Measurements from ENCODE around the gene BACH2. TPM values are rescaled to one million over a fixed set of nuclear protein-coding genes. Genes with fewer than 3 reads are reported as not detected.

BACH2 gene
- total and polyA plus RNA-seq, 2 of the 8 experiments (the other 6 are each of a cell fraction or from before 2014, with no cell fraction given) = 1.9 to 5.9 TPM

DNA sequence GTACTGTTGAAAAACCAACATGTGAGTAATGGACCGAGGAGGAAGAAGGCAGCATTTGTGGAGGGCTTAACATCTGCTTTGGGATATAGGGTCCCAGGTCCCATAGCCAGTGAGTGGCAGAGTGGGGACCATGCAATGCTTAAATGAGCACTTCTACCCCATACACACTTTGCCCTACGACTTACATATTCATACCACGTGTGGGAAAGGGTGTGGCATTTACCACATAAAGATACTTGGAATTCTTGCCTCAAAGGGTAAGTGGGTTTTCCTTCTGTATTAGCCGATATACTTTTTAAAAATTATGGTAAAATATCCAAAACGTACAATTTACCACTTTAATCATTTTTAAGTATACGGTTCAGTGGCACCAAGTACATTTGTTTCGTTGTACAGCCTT lies 199.3 kb downstream of the BACH2 start:
- 84% methylated on average over 7 of the region's 7 CpGs; no CpG with 5 or more reads in 1 of the 2 experiments for WGBS, 2 experiments (ENCODE audit: extremely low coverage in 1 of 2, insufficient coverage in 1 of 2, insufficient read length in 1 of 2, insufficient replicate concordance in 2 of 2, low coverage in 1 of 2, low lambda C conversion rate in 2 of 2, missing lambda C conversion rate in 1 of 2)
- Histone ChIP-seq H2BK5ac (ENCODE audit: low read depth, low read length) (no peak overlapping the region), H4K5ac (ENCODE audit: insufficient read length, low read depth, low read length) (no peak overlapping the region), H3K18ac (ENCODE audit: extremely low read depth, low read length) (no peak overlapping the region), H2AK5ac (ENCODE audit: low read depth, low read length) (no peak overlapping the region), H3K9ac (replicated peaks in 1 of 4; ENCODE audit: extremely low read depth in 1 of 4, low read depth in 3 of 4, low read length in 3 of 4) (no peak overlapping the region), H3K36me3 (ENCODE audit: control insufficient read depth in 2 of 4, insufficient read depth in 4 of 4, low read length in 3 of 4) (no peaks in the 10 kb centered on the region), H3K4me2 (ENCODE audit: insufficient read depth in 1 of 2, low read depth in 2 of 2, low read length in 2 of 2) (no peak overlapping the region), H4K20me1 (replicated peaks in 1 of 2; ENCODE audit: control insufficient read depth in 1 of 2, insufficient read depth in 2 of 2, low read length in 2 of 2) (no peaks in the 10 kb centered on the region), H3K9me3 (ENCODE audit: insufficient read depth in 2 of 2, low read depth in 1 of 2, low read length in 1 of 2) (no peaks in the 10 kb centered on the region), H3K14ac (ENCODE audit: insufficient read length) (no peak overlapping the region), H3K4me3 (ENCODE audit: extremely low read depth in 1 of 4, insufficient read depth in 2 of 4, low read depth in 3 of 4, low read length in 4 of 4) (no peak overlapping the region), H4K8ac (ENCODE audit: extremely low read depth, insufficient read depth, low read length) (no peak overlapping the region), H3K79me2 (ENCODE audit: control insufficient read depth in 1 of 2, insufficient read depth in 2 of 2, low read length in 2 of 2) (no peaks in the 10 kb centered on the region), H3K23me2 (ENCODE audit: low read depth, low read length) (peaks cover 2% of the 10 kb centered on the region; the same call in 1 of the 2 replicates), H3K27me3 (replicated peaks in 1 of 4; ENCODE audit: control insufficient read depth in 3 of 4, extremely low read depth in 1 of 4, insufficient read depth in 3 of 4, low read length in 3 of 4) (no peaks in the 10 kb centered on the region), H2BK12ac (ENCODE audit: low read depth, low read length) (no peak overlapping the region), H3K4ac (replicated peaks; ENCODE audit: insufficient read length, low read depth, low read length) (no peak overlapping the region), H2BK120ac (replicated peaks; ENCODE audit: low read depth, low read length) (no peak overlapping the region), H4K91ac (replicated peaks; ENCODE audit: insufficient read length, low read length) (no peak overlapping the region), H3K56ac (replicated peaks; ENCODE audit: insufficient read length, low read depth, low read length) (no peak overlapping the region), H3K27ac (ENCODE audit: low read depth, low read length) (no peak overlapping the region), H3K4me1 (replicated peaks in 1 of 4; ENCODE audit: control insufficient read depth in 3 of 4, insufficient read depth in 4 of 4, low read length in 3 of 4) (no peaks in the 10 kb centered on the region), H3K79me1 (ENCODE audit: low read depth, low read length) (no peaks in the 10 kb centered on the region), H2BK20ac (ENCODE audit: low read length) (no peak overlapping the region), H3K23ac (ENCODE audit: insufficient read length) (no peak overlapping the region), H2AFZ (ENCODE audit: low read length) (no peak overlapping the region), H2BK15ac (ENCODE audit: low read length) (no peak overlapping the region)
- FAIRE-seq (no peak), DNase-seq (ENCODE audit: low read depth in 1 of 2, low spot score in 2 of 2) (no peak)
- ChIA-PET CTCF (ENCODE audit: partially characterized antibody) (interaction anchor here (0.6 to 1.5 kb wide), 6 partner anchors 14 to 188 kb away, joined by 3 read pairs; no protein-coding TSS in a partner anchor), POLR2A (ENCODE audit: partially characterized antibody) (interaction anchor here (0.6 kb wide), 1 partner anchor 37 kb away, joined by 3 read pairs; no protein-coding TSS in a partner anchor)
- no peak for TF ChIP-seq KDM4A (IDR thresholded peaks at IDR 0.05; ENCODE audit: low read depth, low read length, severe bottlenecking)
- TF ChIP-seq RBBP5 (IDR thresholded peaks at IDR 0.05; ENCODE audit: borderline replicate concordance, low read depth, low read length) = no peak
- no peak for TF ChIP-seq KDM1A (IDR thresholded peaks at IDR 0.05; ENCODE audit: borderline replicate concordance, low read length)
- no peak for TF ChIP-seq TEAD4 (IDR thresholded peaks at IDR 0.05; ENCODE audit: low read depth, low read length)
- no peak for TF ChIP-seq FOSL1 (IDR thresholded peaks at IDR 0.05; ENCODE audit: insufficient read depth, low read depth, low read length)
- TF ChIP-seq GTF2F1 (IDR thresholded peaks at IDR 0.05; ENCODE audit: borderline replicate concordance, low read depth, low read length) = no peak
- no peak for TF ChIP-seq POLR2A (IDR thresholded peaks at IDR 0.05; ENCODE audit: control extremely low read depth in 1 of 2, low read depth in 2 of 2, low read length in 2 of 2)
- TF ChIP-seq RXRA (IDR thresholded peaks at IDR 0.05; ENCODE audit: insufficient read depth, low read depth, low read length) = no peak
- TF ChIP-seq CHD2 (IDR thresholded peaks at IDR 0.05; ENCODE audit: low read length) = no peak
- no peak for TF ChIP-seq BCL11A (IDR thresholded peaks at IDR 0.05; ENCODE audit: low read depth in 2 of 2, low read length in 2 of 2)
- TF ChIP-seq, protein P1, sequence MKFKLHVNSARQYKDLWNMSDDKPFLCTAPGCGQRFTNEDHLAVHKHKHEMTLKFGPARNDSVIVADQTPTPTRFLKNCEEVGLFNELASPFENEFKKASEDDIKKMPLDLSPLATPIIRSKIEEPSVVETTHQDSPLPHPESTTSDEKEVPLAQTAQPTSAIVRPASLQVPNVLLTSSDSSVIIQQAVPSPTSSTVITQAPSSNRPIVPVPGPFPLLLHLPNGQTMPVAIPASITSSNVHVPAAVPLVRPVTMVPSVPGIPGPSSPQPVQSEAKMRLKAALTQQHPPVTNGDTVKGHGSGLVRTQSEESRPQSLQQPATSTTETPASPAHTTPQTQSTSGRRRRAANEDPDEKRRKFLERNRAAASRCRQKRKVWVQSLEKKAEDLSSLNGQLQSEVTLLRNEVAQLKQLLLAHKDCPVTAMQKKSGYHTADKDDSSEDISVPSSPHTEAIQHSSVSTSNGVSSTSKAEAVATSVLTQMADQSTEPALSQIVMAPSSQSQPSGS (IDR thresholded peaks at IDR 0.05; ENCODE audit: low read length) = no peak
- TF ChIP-seq BACH1 (IDR thresholded peaks at IDR 0.05; ENCODE audit: low read length) = no peak
- no peak for TF ChIP-seq CBX5 (IDR thresholded peaks at IDR 0.05; ENCODE audit: low read depth, low read length)
- no peak for TF ChIP-seq JUN (IDR thresholded peaks at IDR 0.05; ENCODE audit: low read depth, low read length)
